GM19395 (cell line): ENCODE results near the gene INSM1.

Source experiments
- ATAC-seq: cut with Tn5 transposase; IDR thresholded peaks from one replicate; pipeline ENCODE4 v1.9.1; 2021; ENCODE audit warnings: mild to moderate bottlenecking, moderate library complexity; ENCODE audit not compliant: unreplicated experiment

Gene INSM1

GRCh38 chr20:20393207-20394120 is 25.6 kb downstream of the INSM1 start:
- no peak for ATAC-seq

DNA sequence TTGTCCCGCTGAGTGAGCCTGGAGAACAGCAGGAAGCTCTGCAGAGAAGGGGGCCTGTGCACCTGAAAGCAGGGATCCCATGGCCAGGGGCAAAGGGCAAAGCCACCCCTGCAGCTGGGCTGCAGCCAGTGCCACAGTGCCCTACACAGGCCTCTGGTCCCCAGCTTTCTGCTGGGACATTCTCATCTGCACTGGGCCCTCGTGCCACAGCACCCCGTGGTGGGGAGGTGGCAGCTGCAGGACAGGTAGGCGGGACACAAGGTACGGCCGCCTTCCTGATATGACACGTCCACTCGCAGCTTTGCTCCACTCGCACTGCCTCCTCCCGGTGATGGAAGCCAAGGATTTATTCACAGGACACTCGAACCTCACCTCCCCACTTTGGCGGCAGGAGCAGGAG is 27.2 kb downstream of the INSM1 start:
- ATAC-seq = no peak

DNA sequence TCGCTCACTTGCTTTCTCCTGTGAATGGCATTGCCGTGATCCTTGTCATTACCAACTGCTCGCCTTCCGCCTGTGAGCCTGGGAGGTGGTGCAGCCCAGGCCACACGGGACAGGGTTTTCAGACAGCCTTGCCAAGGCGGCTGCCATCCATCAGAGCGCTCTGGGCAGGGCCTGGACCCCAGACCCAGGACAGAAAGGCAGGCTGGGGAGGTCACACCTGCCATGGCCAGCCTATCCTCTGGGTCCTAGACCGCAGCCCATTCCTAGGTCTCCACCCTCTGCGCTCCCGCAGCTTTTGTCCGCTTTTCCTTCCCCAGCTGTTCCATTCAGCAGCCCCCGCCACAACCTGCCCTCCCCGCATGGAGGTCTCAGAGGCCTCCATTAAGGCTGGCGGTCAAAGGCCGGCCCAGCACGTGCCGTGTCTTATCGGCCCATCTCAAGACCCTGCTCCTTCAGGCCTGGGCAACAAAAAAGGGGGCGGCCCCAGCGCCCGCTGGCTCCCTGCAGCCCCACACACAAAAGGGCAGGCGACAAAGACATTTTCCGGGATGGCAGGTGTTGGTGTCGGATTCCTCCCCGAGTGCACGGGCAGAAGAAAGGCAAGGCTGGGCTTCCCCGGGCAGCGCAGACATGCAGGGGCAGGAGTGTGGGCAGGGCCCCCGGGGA is 28.1 kb downstream of the INSM1 start:
- ATAC-seq = no peak

DNA sequence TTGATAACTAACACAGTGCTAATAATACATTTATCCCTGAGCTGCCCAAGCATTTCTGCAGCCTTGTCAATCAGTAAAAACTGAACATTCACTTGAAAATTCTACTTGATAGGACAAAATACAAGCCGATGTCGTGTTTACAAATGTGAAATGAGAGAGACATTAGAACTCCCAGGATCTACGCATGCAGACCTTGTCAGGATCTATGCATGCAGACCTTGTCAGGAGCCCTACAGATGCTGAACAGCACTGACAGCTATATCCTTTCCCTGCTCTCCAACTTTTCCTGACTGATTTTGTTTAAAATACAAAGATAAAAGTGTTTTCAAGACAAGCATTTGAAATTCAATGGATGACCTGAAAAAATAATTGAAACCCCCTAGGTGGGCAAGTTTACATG is 28.9 kb downstream of the INSM1 start:
- no peak for ATAC-seq

DNA sequence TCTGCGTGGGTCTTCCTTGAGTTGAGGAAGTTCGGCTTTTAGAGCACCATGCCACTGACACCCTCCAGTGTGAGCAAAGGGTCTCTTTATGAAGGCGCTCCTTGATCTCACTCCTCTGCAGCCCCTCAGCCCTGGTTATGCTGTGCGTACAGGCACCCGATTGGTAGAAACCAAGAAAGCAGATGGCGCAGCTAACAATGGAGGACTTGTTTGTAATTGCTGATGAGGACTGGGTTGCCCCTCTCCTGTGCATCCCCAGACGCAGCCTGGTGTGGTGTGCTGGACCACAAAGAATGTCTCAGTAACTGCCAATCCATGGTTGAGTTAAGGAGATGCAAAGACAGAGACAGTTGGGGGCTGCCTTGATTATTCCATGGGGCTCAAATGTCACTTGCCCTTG is 30.2 kb downstream of the INSM1 start:
- ATAC-seq = no peak

DNA sequence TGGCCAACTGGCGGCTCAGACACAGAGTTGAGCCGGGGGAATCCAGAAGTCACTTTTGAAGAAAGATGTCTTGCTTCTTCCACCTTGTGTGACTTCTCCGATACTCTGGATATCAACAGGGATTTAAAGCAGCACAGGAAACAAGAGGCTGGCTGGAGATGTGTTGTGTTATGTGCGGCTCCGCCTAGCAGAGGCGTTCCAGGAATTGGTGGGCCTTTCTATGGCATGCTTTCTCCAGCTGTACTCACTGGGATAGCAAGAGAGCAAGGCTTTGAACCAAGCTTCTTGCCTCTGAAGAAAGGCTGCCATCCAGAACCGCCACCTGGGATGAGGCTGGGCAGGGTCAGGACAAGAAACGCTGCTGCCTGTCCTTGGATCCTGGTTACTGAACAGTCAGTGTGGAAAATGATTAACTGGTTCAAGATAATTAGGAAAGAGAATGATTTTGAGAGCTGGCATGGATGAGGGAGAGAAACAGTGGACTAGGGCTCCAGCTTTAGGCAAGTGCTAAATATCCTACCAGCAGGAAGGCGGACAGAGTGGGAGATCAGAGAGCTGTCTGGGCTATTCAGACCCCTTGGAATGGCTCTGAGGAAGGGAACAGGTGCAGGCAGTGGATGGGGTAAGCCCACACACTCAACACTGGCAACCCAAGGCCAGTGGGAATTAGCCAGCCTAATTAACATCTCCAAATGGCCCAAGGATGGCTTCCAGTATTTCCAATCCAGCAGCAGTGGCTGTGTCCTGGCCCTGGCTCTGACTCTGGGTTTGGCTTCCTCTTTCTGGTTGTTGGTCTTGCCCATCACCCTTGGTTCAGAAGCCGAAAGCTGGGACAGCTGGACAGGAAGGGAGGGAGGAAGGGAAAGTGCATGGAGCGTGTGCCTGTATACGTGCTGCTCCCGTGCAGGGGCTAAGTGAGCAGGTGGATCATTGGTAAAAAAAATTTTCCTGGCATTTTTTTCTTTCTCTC is 31.9 kb downstream of the INSM1 start:
- ATAC-seq = no peak

GRCh38 chr20:20401991-20402390 is 34.1 kb downstream of the INSM1 start:
- no peak for ATAC-seq

DNA sequence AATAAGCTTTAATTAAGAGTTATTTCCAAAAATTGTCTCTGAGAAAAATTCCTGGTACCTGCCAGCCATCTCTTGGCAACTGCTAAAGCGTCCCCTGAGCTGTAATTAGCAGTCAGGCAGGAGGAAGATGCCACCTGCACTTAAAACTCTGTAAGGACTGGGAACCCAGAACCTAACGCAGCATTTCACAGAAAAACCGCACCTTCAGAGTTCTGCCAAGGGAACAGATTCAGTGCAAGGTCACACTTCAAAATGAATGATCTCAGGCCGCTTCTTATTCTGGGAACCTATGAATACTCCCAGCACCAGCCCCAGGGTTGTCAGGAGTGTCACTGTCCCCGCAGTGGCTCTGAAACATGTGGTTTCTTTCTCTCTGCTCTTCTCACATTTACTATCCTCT is 36.7 kb downstream of the INSM1 start:
- no peak for ATAC-seq

DNA sequence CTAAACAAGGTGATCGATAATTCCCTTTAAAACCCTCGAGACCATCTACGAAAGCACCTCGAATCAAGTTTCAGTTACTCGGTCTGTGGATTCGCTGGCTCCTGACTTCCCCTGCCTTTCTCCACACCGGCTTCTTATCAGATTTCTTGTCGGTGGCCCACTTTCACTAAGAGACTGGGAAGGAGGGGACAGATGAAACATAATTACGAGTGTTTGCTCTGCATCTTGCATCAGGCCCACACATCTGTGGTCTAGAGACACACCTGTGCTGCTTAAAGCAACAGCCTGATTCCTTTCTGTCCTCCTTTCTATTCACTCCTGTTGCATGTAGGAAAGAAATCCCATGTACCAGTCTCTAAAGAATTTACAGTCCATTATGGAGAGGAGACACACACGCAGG is 37.7 kb downstream of the INSM1 start:
- ATAC-seq = no peak

DNA sequence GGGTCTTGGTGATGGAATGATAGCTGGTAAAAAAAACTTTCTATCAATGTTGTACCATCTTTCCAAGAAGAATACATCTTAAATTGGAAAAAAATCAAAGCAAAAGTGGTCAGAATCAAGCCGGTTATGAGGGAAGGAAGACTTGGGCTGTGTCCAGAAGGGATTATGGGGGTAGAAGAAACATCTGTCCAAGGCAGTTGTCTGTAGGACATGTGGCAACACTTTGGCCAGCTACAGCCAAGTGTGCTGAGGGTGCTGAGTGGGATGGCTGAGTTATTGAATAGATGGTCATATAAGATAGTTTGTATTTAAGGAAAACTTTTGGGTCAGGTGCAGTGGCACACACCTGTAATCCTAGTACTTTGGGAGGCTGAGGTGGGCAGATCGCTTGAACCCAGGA is 38.4 kb downstream of the INSM1 start:
- no peak for ATAC-seq

DNA sequence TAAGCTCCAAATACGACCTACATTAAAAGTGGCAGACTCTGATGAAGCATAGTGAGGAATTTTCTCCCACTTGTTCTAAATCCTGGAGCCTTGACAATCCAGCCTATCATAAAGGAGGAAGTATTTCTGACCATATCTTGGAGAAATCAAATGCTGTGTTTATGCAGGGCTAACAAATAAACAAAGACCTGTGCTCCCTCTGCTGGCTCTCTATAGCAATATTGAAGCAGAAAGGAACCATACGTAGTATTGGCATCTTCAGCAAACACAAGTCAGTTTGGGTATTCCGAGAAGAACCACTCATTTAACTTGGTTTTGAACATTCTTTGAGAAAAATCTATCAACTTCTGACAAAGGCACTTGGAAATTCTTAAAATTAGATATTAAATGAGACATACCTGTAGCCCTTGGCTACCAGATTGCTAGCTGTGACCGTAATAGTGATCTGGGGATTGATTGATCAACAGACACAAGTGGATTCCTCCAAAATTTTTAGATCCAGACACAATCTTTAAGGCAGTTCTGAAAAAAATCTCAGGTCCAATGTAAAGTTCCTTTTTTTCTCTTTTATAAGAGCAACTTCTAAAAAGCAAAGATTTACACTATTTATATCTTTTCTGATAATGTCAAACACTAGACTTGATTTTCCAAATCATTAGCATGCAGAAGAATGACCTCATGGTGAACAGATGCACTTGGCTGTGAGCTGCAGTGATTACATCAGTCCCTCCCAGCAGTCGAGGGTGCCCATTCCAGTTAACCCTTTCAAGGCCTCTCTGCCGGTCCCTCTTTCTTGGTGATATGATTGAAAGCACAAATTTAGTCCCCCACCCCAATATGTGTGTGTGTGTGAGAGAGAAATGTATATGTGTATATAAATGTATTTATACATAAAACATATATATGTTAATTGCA is 40.2 kb downstream of the INSM1 start:
- ATAC-seq = no peak

GRCh38 chr20:20409331-20409730 is 41.4 kb downstream of the INSM1 start:
- no peak for ATAC-seq

- ATAC-seq = no peak
Measured at GRCh38 chr20:20410678-20411077, 42.8 kb downstream of the INSM1 start.

GRCh38 chr20:20411402-20411801 is 43.5 kb downstream of the INSM1 start:
- no peak for ATAC-seq

DNA sequence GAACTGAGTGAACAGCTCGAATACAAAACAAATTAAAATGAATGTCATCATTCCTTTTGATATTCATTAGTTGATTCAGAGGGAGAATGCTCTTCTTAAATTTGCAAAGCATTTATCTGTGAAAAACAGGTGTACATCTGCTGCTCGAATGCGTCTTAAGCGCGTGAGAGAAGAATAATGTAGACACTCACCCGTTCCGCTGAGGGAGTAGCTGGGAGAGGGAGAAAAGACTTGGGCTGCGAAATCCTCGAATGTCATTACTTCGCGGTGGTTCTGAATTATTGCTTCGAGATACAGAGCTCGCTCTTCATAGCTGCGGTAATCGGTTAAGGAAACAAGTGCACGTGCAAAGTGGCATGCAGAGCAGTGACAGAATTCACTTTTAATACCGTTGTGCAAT is 43.9 kb downstream of the INSM1 start:
- no peak for ATAC-seq

GRCh38 chr20:20412750-20413149 is 44.8 kb downstream of the INSM1 start:
- ATAC-seq = no peak

DNA sequence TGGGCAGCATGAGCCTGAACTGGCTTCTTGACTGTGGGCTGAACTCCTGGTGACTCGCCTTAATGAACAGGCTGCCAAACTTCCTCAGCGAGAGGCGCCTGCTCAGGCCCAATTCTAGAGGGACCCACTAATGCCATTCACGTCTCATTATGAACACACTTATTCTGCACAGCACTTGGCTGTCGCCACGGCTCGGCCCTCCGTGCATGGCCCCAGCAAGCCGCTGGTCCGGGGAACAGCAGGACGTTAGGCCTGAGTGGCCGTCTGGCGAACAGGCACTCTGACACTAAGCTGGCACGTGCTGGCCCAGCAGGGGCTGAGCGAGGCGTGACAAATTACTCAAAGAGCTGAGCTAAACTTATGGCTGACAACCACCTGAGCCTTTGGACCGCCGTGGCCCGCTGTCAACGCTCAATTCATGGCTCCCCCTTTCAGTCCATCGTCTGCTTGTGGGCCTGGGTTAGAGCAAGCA is 45.9 kb downstream of the INSM1 start:
- no peak for ATAC-seq

- no peak for ATAC-seq
Measured at GRCh38 chr20:20414640-20415220, 46.8 kb downstream of the INSM1 start.

GRCh38 chr20:20415321-20415720 is 47.4 kb downstream of the INSM1 start:
- ATAC-seq = no peak
